ENCODE data around the gene CTSE.
"Not testable (repeated sequence)": the region's sequence is repeated elsewhere in the genome, so short reads cannot be mapped to it uniquely, and the experiment has no call there.

CTSE gene

DNA sequence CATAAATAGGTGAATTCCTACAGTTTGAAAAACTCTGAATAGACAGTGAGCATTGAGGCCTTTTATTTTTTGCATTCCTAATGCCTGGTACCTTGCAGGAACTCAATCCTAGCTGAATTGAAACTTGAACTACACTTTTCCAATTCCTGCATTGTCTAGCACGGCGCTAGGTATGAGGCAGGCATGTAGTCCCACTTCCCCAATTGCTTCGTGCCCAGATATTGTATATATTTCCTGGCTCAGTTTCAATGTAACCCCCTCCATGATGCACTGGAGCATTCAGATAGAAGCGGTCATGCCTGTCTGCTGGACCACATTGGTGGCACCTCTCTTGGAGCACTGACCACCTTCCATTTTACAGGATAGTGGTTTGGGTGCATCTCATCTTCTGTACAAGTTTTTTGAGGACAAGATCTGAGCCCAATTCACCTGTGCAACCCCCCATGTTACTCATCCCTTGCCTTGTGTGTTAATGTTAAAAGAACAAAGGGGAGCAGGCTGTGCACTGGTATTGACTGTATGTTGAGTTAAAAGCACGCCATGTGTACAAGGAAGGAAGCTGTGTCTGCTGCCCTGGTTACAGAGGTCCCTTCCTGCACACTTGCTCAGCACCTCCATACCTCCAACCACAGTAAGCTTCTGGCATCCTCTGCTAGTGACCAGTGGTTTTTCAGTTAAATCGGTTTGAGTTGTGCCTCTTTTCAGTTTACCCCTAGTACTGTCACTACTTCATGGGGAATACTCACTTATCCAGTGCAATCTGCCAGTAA is 10.5 kb downstream of the CTSE start:
- no peak for DNase-seq

DNA sequence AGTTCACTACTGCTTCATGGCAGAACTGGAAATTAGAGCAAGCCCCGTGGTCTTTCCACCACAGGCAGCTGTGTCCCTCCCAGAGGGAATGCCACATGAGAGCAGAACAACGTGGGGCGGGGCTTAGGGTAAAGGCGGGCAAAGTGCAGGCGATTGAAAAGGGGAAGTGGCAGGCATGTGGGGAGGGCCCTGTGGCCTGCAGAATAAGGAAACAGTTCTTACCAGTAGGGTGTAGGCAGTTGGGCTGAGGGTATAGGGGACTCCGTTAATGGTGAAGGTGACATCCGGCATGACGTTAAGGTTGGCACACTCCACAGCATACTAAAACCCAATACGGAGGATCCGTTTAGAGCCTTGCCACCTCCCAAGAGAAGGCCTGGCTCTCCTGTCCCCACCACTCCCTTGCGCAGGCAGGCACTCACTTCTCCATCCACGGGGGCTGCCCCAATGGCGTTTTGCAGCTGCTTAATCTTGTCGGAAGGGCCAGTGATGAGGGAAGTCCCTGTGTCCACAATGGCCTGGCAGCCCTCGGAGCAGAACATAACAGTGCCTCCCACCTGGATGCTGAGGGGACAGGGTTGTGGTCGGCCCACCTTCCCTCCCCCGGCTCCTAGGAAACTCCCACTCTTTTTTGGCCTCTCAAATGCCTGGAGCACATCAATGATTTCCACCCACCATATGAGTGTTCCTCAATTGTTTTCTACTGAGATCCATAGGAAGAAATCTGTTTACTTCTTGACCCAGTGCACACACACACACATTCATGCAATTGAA is 11.4 kb downstream of the CTSE start:
- no peak for DNase-seq

DNA sequence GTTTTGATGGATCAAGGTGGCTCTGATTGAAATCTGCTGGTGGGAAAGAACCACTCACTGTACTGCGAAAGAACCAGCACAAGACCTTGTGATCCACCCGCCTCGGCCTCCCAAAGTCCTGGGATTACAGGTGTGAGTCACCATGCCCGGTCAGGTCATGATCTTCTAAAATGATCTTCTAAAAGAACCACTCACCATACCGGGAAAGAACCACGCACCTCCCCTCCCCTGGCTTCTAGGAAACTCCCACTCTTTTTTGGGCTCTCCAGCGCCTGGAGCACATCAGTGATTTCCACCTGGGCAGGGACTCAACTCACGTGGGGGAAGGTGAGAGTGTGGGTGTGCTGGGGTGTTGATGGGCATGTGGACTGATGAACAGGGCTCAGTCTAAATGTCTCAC is 12.6 kb downstream of the CTSE start:
- no peak for DNase-seq

DNA sequence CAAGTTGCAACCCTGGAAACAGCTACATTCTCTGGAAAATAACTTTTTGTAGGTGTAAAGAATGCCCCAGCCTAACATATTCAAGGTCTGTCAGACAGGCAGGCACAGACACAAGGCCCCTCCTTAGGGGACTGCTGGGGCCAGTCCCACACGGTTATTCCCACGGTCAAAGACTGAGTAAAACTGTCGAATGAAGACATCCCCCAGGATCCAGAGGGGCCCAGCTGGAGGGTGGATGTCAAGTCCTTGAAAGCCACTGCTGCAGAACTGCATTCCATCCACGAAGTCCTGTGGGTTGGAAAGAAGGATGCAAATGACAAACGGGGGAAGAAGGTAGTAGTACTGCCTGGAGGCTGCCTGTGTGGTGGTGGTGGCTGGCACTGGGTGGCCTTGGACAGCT is 13.6 kb downstream of the CTSE start:
- DNase-seq: no peak

DNA sequence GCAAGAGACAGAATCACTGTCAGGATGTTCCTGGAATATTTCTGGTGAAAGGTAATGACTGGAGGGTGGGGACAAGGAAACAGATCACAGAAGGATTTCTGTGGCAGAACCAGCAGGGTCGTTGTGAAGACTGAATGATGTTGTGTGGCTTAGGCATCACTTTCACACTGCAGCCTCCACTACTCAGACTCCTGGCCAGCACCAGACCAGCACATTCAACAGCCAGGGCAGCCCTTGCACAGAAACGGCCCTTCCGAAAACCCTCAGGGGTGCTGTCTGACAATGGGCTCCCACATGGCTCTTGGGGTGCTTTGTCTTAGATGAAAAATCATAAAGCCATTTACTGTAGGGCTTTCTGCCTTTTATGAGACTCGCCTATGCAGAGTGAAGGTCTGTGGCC is 16.7 kb downstream of the CTSE start:
- no peak for DNase-seq

DNA sequence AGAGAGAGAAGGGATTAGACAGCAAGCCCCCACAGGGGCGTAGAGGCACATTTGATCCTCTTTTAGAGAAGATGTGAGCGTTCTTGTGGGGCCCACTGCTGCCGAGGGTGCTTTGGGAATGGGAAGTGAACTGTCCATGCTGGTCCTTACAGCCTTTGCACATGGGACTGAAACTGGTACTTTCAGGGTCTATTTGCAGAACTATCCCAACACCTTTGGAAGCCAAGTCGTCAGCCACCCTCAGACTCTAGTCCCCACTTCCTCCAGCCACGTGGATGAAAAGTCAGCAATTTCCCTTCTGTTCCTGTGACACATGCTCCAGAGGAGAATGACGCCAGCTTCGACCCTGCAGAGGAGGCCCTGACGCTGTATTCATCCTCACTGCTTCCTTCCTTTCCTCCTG is 17.9 kb downstream of the CTSE start:
- no peak for DNase-seq

DNA sequence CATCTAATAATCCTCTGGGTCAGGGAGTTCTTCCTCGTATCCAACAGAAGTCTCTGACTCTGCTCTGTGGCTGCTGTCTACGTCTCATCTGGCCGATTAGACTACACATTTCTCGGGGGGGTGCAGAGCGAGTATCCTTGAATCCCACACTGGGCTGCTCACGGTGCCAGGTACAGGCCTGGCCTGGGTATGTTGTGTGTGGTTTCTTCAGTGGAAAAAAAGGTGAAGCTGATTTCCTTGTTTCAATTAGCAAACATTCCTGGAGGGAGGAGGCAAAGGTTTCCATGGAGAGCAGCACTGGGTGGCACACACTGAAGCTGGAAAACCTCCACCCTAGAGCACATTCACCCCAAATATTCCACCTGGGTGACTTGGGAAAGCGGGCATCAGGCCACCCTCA is 18.5 kb downstream of the CTSE start:
- no peak for DNase-seq

DNA sequence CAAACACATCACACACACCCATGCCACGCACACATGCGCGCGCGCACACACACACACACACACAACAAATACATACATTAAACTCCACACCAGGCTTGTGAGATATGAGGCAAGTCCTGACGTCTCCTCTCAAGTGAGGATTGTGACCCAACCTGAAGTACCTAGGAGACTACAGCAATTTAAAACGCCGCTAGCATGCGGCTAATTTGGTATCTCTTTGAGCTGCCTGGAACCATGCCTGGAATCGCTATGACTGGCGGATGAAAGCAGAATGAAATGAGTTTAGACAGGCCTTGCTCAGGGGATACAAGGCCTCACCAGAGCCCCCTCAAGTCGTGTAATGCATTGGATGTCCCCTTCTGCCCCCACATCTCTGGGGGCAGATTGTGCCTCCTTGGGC is 18.9 kb downstream of the CTSE start:
- no peak for DNase-seq

DNA sequence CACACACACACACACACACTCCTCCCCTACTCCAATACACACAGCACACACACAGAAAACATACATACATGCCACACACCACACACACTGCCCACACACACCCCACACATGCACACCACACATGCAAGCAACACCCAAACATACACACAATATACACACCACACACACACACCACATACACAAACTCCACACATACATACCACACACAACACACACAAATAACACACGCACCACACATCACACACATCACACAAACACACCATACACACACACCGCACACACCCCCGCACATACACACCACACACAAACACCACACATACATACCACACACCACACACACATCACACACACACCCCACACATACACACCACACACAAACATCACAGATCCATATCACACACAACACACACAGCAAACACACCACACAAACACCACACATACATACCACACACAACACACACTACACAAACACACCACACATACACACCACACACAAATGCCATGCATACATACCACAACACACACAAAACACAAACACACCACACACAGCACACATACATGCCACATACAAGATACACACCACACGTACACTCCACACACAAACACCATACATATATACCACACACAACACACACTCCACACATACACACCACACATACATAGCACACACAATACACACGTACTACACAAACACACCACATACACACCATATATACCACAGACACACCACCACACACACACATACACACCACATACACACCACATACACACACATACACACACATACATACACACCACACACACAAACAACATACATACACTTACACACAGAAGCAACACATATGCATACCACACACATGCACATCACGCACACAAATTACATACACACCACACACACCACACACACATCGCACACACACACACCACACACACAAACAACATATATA is 19.6 kb downstream of the CTSE start:
- DNase-seq: no peak

DNA sequence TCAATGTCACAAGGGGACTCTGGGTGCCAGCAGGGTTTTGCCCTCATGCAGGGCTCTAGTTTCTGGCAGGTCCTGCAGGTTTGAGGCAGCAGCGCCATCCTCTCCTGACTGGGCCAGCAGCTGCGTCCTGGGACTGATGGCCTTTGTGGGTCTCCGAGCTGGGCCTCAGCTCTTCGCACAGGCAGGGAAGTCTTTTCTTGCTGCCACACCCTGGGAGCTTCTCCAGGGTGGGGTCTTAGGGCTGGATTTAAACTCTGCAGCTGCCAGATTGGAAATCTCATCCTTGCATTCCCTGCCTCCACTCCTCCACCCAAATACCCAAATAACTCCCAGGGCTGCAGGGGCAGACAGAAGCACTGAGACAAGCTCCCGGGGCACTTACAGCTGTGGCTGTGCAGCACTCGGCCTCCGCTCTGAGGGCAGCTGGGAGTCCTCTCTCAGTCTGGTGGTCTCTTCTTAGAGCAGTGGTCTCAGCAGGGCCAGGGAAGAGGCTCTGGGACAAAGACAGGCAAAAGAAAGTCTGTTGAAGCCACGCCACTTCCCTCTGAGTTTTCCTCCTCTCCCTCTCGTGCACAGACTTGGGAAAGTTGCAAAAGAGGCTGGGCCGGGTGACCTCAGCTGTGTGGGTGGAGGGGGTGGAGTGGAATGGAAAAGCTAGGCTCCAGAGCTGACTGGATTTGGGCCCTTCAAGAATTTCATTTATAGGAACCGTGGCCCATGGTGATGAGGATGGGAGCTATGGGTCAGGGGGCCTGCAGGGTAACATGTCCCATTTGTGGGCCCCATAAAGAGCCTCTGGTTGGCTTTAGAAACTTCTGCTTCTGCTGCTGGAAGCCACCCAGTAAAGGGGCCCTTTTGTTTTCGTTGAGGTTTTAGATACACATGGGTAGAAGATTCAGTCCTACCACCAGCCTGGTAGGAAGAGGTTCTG is 20.6 kb downstream of the CTSE start, which contains the start of gene RAB7B:
Gene RAB7B (minus strand): TSS at position 525 of the 931 bp plus-strand sequence. CDS start 9,260 bp downstream, outside the sequence.
- no peak for DNase-seq

DNA sequence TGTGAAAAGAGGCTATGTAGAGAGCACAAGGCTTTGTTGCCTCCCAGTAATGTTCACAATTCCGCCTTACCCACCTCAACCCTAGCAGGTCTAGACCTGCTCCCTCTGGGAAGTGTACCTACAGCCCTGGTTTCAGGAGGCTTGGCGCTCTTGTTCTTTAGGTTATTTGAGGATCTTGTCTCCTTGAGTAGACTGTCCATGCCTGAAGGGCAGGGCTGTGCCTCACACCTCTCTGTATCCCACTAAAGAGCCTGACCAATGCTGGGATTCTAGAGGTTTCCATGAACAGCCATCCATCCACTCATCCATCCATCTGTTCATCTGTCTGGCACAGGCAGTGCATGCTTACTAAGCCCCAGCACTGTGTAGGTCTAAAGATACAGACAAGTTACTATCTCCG is 21.5 kb downstream of the CTSE start:
- no peak for DNase-seq

DNA sequence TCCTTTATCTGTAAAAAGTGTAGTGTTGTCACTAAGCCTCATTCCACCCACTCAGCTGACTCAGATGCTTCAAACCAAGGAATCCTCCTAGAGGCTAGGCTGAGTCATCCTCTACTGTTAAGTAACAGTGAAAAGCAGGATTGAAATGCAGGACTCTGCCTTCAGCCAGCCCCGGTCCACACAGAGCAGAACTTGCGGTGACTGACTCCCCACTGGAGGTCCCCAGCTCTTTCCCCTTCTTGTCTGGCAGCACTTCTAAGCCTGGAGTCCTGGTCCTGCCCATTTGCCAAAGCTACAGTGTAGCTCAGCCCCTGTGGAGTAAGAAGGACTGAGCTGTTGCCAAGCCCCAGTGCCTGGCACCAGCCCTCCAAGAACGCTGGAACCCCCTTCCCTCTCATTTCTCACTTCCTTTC is 22.2 kb downstream of the CTSE start:
- DNase-seq: no peak

DNA sequence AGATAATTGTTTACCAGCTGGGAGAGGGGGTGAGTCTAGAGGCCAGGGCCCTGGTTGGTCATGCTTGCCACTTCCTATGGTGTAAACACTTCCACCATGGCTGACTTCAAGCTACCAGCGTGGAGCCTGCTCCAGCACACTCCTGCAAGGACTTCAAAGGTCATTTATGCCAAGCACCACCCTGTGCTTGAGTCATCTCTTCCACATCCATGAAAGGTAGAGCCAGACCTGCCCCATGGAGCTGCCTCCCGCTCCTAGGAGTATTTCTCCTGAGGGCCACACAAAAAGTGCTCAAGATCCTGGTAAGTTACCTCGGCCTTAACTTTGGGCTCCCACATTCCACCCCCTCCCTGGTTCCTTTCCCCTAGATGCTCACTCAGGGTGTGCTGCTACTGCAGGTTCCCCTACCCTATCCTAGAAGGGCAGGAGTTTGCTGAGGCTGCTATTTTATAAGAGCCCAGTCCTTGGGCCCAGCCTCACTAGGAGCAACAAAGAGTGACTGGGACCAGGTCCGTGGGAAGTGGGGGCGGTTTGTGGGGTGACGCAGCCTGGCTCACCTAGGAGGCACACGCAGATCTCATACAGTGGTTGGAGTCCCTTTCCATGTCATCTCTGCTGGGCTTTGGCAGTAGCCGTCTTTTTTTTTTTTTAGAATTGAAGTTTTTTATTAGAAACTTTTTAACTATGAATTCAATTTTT is 22.9 kb downstream of the CTSE start:
- no peak for DNase-seq

DNA sequence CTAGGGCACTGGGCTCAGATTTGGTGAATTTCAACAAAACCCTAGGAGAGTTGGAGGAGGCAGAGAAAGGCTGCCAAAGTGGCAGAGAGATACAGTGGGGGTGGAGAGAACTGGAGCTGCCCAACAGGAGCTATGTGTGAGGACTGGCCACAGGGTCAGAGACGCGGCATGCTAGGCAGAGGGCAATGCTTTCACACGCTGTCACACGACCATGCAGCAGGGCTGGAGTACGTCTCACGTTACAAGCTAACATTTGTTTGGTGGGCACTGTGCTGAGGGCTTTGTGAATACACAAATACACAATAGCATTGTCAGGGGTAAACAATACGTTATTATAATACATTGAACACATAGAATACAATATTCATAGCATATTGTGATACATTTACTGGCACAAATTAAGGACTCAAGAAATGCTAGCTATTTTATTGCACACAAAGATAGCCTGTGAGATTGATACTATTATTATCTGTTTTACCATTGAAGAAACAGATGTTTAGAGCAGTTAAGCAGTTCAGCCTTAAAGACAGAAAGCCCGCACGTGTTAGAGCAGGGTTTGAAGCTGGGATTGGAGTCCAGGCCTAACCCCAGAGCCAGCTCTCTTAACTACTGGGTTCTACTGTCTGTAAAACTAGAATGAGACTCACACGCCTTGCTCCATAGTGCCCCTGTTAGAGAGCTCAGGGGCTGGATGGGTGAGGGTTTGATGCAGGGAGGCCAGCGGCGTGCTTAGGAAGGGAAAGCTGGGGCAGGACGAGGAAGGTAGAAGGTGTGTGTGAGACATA is 25.0 kb downstream of the CTSE start:
- no peak for DNase-seq

DNA sequence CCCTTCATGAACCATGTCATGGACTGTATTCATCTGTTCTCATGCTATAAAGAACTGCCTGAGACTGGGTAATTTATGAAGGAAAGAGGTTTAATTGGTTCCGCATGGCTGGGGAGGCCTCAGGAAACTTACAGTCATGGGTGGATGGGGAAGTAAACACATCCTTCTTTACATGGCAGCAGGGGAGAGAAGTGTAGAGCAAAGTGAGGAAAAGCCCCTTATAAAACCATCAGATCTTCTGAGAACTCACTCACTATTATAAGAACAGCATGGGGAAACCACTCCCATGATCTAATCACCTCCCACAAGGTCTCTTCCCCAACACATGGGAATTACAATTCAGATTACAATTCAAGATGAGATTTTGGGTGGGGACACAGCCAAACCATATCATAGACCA is 27.1 kb downstream of the CTSE start:
- not testable (repeated sequence) for DNase-seq

DNA sequence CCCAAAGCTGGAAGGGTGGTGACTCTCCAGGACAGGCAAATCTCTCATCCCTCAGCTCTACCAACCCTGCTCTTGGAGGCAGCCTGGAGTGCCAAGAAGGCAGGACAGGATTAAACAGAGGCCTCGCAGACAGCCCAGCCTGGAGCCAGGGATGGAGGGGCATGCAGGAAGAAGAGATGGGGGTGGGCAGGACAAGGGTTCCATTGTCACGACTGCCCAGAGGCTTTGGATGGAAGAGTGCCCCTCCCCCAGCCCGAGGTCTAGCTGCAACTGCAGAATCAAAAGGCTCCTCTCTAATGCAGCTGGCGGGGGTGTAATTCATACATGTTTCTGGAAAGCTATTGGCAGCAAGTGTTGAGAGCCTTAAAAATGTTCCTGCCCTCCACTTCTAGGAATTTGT is 29.3 kb downstream of the CTSE start:
- no peak for DNase-seq

DNA sequence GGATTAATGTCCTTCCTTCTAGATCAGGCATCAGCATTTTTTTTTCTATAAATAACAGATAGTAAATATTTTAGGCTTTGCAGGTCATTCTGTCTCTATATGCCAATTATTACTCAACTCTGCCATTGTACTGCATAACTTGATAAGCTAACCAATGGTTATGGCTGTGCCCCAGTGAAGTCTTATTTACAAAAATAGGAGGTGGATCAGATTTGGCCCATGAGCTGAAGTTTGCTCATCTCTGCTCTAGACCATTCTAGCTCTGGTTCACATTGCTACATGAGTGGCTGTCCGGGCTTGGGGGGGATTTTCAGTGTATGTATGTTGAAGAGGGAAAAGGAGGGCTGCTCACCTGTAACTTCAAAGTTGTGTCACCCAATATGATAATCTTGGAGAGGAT is 30.6 kb downstream of the CTSE start:
- DNase-seq: no peak

DNA sequence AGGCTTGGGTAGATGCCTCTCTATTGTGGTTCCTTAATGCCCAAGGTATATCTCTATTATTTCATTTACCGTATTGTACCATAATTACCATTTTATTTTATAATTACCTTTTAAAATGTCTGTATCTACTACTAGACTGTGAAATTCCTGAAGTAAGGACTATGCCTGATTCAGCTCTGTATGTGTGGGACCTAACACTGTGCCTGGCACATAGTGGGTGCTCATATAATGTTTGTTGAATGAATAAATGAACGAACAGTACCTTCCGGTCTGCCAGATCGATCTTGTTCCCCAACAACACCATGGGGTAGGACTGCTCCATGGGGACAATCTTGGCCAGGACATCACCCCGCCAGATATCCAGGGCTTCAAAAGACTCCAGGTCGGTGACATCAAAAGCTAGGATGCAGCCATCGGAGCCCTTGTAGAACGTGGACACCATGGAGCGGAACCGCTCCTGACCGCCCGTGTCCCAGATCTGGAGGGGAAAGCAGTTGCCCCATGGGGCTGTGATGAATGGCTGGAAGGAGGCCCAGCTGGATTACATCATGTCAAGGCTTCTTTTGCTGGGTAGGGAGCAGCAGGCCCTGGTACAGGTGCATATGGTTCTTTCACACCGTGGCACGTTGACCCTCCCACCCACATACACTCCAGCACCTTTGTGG is 31.3 kb downstream of the CTSE start:
- DNase-seq: no peak

DNA sequence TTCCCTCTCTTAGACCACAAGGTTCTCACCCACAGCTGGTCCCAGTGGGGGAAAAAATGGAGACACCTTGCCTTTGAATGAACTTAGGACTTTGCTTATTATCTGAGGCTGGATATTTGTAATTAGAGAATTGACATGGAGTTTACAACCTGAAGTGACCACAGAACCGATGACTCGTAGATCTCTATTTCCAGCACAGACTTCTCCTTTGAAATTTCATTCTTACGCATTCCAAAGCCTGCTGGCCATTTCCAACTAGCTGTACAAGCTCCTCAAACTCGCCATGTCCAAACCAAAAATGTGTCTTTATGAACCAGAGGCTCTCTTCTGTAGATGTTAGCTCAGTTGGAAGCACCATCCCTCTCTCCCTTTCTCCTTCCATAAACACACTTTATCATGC is 32.5 kb downstream of the CTSE start:
- no peak for DNase-seq

DNA sequence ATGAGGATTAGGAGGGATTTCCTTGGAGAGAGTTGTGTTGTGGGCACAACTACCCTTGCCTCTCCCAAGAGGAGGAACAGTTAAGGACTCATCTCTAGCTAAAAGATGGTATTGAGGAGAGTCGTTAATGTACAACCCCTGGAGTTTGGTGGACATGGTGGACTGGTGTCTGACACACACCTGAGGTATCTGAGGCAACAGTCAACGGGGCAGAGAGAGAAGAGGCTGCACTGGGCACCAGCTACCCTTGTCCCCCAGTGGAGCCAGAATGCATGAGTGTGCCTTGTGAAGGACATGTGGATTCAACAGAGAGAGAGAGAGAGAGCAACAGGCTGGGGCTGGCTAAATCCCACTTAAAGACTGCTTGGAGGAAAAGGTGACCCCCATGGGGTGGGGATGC is 33.5 kb downstream of the CTSE start:
- DNase-seq: no peak

Data from NCI-H446 treated with DMSO at 0.1 percent for 48 hours (cell line).